HG03439 (cell line): Measurements from ENCODE around the gene GPR155.
A peak's percentile ranks its signal among the peaks of the same experiment; 100 is the strongest.

Experiments
- ATAC-seq: cut with Tn5 transposase; IDR thresholded peaks from one replicate; pipeline ENCODE4 v1.9.1; 2021; ENCODE audit warnings: mild to moderate bottlenecking, moderate library complexity; ENCODE audit not compliant: unreplicated experiment

The GPR155 gene

GRCh38 chr2:174486563-174487107 is at the start of gene GPR155:
Gene GPR155, minus strand, starts transcription at chr2:174487029. Its CDS starts 5,073 bp downstream, at chr2:174481956.
- peak; percentile 63 for ATAC-seq

- no peak for ATAC-seq
Measured at GRCh38 chr2:174535757-174536703, 49.2 kb upstream of the GPR155 start.

DNA sequence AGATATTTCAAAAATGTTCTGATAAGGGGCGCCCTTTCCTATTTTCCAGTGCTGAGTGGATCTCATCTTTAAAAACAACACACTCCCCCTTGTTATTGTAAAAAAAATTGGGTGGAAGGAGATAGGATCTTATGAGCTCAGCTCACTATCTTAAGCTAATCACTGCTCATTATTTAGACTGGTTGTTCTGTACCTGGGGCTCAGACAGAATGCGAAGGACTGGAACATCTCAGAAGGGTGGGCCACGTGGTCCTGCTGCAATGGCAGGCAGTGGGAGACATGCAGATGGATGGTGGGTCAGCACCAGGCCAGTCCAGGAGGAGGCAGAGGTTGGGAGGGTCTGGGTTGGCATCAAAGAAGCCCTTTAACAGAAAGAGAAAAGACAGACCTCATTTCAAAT is 48.3 kb upstream of the GPR155 start:
- no peak for ATAC-seq

- ATAC-seq = no peak
Measured at GRCh38 chr2:174529916-174530315, 43.1 kb upstream of the GPR155 start.

GRCh38 chr2:174527959-174528358 is 41.1 kb upstream of the GPR155 start:
- no peak for ATAC-seq

- ATAC-seq = no peak
Measured at GRCh38 chr2:174527101-174527721, 40.4 kb upstream of the GPR155 start.

GRCh38 chr2:174524527-174524926 is 37.7 kb upstream of the GPR155 start:
- no peak for ATAC-seq

DNA sequence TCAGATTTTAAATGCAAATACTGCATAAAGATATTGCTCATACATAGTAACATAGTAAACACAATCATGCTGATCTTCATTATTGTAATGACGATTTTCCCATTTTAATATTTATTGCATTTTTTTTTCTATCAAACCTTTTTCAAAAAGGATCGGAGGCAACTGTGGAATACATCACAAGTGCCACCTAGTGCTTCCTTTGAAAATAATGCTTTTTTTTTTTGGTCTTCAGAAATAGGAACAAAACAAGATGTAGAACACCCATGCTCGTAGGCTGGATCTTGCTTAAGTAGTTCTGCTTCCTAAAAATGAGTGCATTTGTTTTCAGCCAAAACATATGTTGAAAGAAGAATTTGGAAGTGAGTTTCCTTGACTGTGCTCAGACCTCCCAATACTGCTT is 35.7 kb upstream of the GPR155 start:
- no peak for ATAC-seq

DNA sequence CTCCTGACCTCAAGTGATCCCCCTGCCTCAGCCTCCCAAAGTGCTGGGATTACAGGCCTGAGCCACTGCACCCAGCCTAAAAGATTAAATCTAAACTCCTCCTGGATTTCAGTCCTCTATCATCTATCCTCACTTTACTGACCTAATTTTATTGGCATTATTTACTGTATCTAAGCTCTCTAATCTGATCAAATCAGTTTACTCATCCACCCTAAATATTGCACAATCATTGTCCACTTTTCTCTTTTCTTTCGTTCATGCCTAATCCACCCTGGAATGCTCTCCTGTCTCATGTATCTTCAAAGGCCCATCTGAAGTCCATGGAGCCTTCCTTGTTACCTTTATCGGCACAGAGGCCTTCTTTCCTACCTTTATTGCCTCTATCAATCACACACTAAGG is 31.6 kb upstream of the GPR155 start:
- ATAC-seq = no peak

DNA sequence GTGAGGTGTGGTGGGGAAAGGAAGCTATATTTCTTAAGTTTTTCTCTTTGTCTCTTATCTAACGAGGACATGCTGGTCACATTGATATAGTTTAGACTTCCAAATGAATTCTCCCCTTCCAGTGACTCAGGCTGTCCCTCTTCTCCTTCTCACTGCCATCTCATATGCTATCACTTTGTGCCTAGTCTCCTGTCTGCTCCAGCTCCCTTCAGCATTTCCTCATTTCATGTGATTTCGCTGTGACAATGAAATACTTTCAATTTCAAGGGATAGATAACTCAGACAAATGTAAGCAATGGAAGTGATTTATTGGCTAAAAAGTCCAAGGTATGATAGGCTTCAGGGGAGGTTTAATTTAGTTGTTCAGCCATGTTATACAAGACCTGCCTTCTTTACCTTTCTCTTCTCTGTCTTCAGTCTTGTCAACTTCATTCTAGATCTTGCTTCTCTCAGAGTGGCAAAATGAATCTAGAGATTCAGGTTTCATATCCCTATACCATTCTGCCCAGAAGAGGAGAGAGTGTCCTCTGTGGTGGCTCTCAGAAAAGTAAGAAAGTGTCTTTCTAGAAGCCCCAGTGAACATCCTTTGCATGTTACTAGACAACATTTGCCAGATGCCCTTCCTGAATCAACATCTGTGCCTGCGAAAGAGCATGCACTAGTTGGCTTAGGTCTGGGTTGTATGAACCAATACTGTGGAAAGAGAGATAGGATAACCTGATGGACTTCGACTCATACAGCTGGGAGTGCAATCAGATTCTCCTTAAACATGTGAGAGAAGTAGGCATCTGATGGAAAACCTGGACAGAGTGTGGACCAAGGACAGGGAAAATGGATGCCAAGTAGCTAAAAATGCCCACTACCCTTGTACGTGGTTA is 29.9 kb upstream of the GPR155 start:
- ATAC-seq = no peak

GRCh38 chr2:174512345-174512744 is 25.5 kb upstream of the GPR155 start:
- ATAC-seq = no peak

- no peak for ATAC-seq
Measured at GRCh38 chr2:174511580-174512260, 24.9 kb upstream of the GPR155 start.

DNA sequence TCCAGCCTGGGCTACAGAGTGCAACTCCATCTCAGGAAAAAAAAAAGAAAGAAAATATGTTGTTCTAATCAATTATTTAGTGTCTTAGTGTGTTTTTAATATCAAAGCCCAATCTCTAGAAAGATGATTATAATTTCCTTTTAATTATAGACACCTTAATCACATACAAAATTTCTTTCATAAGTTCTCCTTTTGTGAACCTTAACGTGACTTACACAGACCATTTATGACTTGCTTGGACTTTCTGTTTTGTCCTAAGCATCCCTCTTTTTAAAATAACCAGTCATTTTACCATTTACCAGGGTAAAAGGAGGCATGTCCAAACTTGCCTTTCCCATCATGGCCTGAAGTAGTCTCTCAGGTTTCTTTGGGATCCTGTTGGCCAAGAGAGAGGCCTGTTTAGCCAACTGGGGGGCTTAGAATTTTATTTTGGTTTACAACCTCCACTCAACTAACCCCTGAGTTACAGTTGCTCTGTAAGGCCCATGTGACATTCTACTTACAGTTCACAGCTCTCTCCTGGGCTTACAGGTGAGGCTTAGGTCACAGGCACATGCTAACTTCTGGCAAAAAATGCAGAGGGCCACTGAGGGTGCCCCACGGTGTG is 23.9 kb upstream of the GPR155 start:
- ATAC-seq = no peak

DNA sequence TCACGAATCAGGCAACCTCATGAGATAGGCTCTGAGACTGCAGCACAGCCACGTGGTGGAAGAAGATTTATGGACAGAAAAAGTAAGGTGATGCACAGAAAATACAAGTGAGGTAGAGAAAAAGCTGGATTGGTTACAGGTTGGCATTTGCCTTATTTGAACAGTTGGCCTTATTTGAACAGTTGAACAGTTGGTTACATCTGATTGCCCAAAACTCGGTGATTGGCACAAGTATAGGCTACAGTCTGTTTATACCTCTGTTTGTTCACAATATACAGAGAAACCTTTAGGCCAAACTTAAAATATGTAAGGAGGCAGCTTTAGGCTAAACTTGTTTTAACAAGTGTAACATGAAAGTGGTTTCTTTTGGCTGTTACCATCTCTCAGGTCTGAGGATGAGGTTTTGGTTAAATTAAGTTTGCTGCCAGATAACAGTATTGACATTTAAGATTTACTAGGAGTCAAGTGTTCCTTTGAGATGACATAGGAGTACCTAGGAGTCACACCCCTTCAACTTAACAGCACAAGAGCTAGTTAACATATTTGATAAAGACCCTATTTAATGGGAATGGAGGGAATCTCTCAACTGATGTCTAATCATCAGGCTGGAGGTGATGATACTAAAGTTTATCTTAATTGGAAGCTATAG is 16.5 kb upstream of the GPR155 start:
- ATAC-seq = no peak

- no peak for ATAC-seq
Measured at GRCh38 chr2:174499371-174499770, 12.5 kb upstream of the GPR155 start.

DNA sequence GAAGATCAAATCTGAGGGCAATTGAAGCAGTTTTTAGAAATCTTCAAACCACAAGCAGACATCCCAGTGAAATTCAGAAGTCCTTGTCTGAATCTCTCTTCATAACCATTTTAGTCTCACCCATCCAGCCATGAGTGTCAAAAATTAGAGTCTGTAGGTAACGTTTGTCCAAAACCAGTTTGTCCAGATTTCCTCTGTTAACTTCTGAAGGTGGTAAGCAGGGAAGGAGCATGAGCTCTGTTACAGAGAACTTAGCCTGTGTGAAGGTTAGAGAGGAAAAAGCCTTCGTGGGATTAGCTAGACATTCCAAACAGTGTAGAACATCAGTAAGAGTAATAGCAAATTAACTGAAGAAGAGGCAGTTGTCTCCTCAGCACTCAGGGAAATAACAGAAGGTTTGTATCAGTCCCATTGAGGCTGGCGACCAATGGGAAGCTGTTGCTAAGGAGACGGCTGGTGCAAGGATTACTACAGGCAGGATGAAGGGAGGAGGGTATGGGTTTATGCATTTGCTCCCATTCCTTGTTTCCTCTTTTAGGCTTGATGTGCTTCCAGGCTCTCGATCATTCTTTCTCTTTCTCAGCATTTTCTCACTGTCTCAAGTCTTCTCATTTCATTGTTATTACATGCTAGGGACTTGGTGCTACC is 8.7 kb upstream of the GPR155 start:
- no peak for ATAC-seq

- peak; percentile 44 for ATAC-seq
Measured at GRCh38 chr2:174493549-174494331, 6.9 kb upstream of the GPR155 start.

DNA sequence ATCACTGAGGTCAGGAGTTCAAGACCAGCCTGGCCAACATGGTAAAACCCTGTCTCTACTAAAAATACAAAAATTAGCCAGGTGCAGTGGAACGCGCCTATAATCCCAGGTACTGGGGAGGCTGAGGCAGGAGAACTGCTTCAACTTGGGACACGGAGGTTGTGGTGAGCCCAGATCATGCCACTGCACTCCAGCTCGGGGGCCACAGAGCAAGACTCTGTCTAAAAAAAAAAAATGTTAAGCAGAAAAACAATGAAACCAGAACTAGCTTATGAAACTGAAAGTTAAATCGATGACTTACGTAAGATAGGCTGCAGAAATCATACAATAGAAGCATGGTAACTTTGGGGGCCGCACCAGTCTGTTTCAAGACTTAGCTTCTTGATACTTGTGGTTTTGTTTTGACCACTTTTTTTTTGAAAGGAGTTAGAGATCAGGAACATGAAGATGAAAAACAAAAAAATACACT is 6.2 kb upstream of the GPR155 start:
- ATAC-seq = peak; percentile 93
